ENCODE measurements around the gene DDX11.
"Not testable (repeated sequence)": the region's sequence is repeated elsewhere in the genome, so short reads cannot be mapped to it uniquely, and the experiment has no call there.

DDX11 gene

GRCh38 chr12:31096251-31097065 is 22.8 kb downstream of the DDX11 start:
- not testable (repeated sequence) for DNase-seq (ENCODE audit: low read depth in 1 of 2, low spot score in 1 of 2); H3K27ac ChIP-seq (replicated peaks); H3K27me3 ChIP-seq (ENCODE audit: insufficient read depth, poor library complexity, severe bottlenecking); H3K4me3 ChIP-seq (replicated peaks; ENCODE audit: insufficient read depth, low read length)

- not testable (repeated sequence) for DNase-seq (ENCODE audit: low read depth in 1 of 2, low spot score in 1 of 2); H3K4me3 ChIP-seq (replicated peaks; ENCODE audit: insufficient read depth, low read length); H3K27ac ChIP-seq (replicated peaks); H3K27me3 ChIP-seq (ENCODE audit: insufficient read depth, poor library complexity, severe bottlenecking)
Measured at GRCh38 chr12:31097819-31098218, 24.2 kb downstream of the DDX11 start.

- not testable (repeated sequence) for H3K27me3 ChIP-seq (ENCODE audit: insufficient read depth, poor library complexity, severe bottlenecking); H3K4me3 ChIP-seq (replicated peaks; ENCODE audit: insufficient read depth, low read length)
Measured at GRCh38 chr12:31098363-31098762, 24.7 kb downstream of the DDX11 start.

GRCh38 chr12:31098771-31099170 is 25.1 kb downstream of the DDX11 start:
- not testable (repeated sequence) for H3K4me3 ChIP-seq (replicated peaks; ENCODE audit: insufficient read depth, low read length); H3K27ac ChIP-seq (replicated peaks); DNase-seq (ENCODE audit: low read depth in 1 of 2, low spot score in 1 of 2); H3K27me3 ChIP-seq (ENCODE audit: insufficient read depth, poor library complexity, severe bottlenecking)

More at GRCh38 chr12:31098363-31098762, 24.7 kb downstream of the DDX11 start:
- DNase-seq (ENCODE audit: low read depth in 1 of 2, low spot score in 1 of 2); H3K27ac ChIP-seq (replicated peaks): not testable (repeated sequence)

GRCh38 chr12:31099434-31099833 is 25.8 kb downstream of the DDX11 start:
- DNase-seq (ENCODE audit: low read depth in 1 of 2, low spot score in 1 of 2); H3K4me3 ChIP-seq (replicated peaks; ENCODE audit: insufficient read depth, low read length); H3K27ac ChIP-seq (replicated peaks); H3K27me3 ChIP-seq (ENCODE audit: insufficient read depth, poor library complexity, severe bottlenecking): not testable (repeated sequence)

GRCh38 chr12:31100503-31101208 is 27.0 kb downstream of the DDX11 start:
- H3K4me3 ChIP-seq (replicated peaks; ENCODE audit: insufficient read depth, low read length); DNase-seq (ENCODE audit: low read depth in 1 of 2, low spot score in 1 of 2); H3K27me3 ChIP-seq (ENCODE audit: insufficient read depth, poor library complexity, severe bottlenecking); H3K27ac ChIP-seq (replicated peaks): not testable (repeated sequence)

GRCh38 chr12:31102125-31102524 is 28.5 kb downstream of the DDX11 start:
- DNase-seq (ENCODE audit: low read depth in 1 of 2, low spot score in 1 of 2): not testable (repeated sequence)

GRCh38 chr12:31102596-31102995 is 28.9 kb downstream of the DDX11 start:
- not testable (repeated sequence) for H3K27ac ChIP-seq (replicated peaks)

More at GRCh38 chr12:31102125-31102524, 28.5 kb downstream of the DDX11 start:
- not testable (repeated sequence) for H3K4me3 ChIP-seq (replicated peaks; ENCODE audit: insufficient read depth, low read length); H3K27ac ChIP-seq (replicated peaks); H3K27me3 ChIP-seq (ENCODE audit: insufficient read depth, poor library complexity, severe bottlenecking)

GRCh38 chr12:31103561-31103975 is 29.9 kb downstream of the DDX11 start:
- H3K27ac ChIP-seq (replicated peaks); H3K27me3 ChIP-seq (ENCODE audit: insufficient read depth, poor library complexity, severe bottlenecking); DNase-seq (ENCODE audit: low read depth in 1 of 2, low spot score in 1 of 2); H3K4me3 ChIP-seq (replicated peaks; ENCODE audit: insufficient read depth, low read length): not testable (repeated sequence)

More at GRCh38 chr12:31102596-31102995, 28.9 kb downstream of the DDX11 start:
- not testable (repeated sequence) for H3K4me3 ChIP-seq (replicated peaks; ENCODE audit: insufficient read depth, low read length); H3K27me3 ChIP-seq (ENCODE audit: insufficient read depth, poor library complexity, severe bottlenecking); DNase-seq (ENCODE audit: low read depth in 1 of 2, low spot score in 1 of 2)

GRCh38 chr12:31104220-31104619 is 30.6 kb downstream of the DDX11 start:
- H3K27ac ChIP-seq (replicated peaks); H3K27me3 ChIP-seq (ENCODE audit: insufficient read depth, poor library complexity, severe bottlenecking); DNase-seq (ENCODE audit: low read depth in 1 of 2, low spot score in 1 of 2); H3K4me3 ChIP-seq (replicated peaks; ENCODE audit: insufficient read depth, low read length): not testable (repeated sequence)

GRCh38 chr12:31104773-31105172 is 31.1 kb downstream of the DDX11 start:
- H3K27ac ChIP-seq (replicated peaks); DNase-seq (ENCODE audit: low read depth in 1 of 2, low spot score in 1 of 2); H3K4me3 ChIP-seq (replicated peaks; ENCODE audit: insufficient read depth, low read length); H3K27me3 ChIP-seq (ENCODE audit: insufficient read depth, poor library complexity, severe bottlenecking): not testable (repeated sequence)

Measured in HL-60 (cell line).